Kidney (tissue), 14 donors: ENCODE measurements around the gene GPC5. TPM values are rescaled to one million over a fixed set of nuclear protein-coding genes. Genes with fewer than 3 reads are reported as not detected.

Source experiments
- DNase-seq, 5 donors: peaks; one replicate each; pipeline ENCODE4 v3.0.0-alpha.2; 2013 to 2020
- FAIRE-seq: peaks from 2 replicates; lab custom pipeline; 2012; peaks lifted over from hg19 to GRCh38; lab: Jason Lieb, UNC
- H3K27ac ChIP-seq, 2 donors: one replicate each; pipeline ENCODE4 v1.7.0; 2013; ENCODE audit warnings: low read depth in 2 of 2, low read length in 2 of 2, inconsistent platforms in 1 of 2
- H3K27me3 ChIP-seq: one replicate; pipeline ENCODE4 v1.7.1; 2013; ENCODE audit warnings: low read length, inconsistent platforms; ENCODE audit not compliant: control insufficient read depth, insufficient read depth
- H3K36me3 ChIP-seq, 3 donors: one replicate each; pipeline versions ENCODE4 v1.7.0 to v1.7.1; 2013; ENCODE audit warnings: low read length in 3 of 3, control low read depth in 1 of 3, inconsistent platforms in 1 of 3; ENCODE audit not compliant: insufficient read depth in 3 of 3, control insufficient read depth in 2 of 3
- H3K4me1 ChIP-seq, 3 donors: one replicate each; pipeline versions ENCODE4 v1.7.0 to v1.7.1; 2013; ENCODE audit warnings: low read length in 3 of 3, inconsistent platforms in 1 of 3, low read depth in 1 of 3; ENCODE audit not compliant: control insufficient read depth in 2 of 3, insufficient read depth in 2 of 3
- H3K4me3 ChIP-seq, 3 donors: one replicate each; pipeline versions ENCODE4 v1.7.0 to v1.8.1; 2013; ENCODE audit warnings: low read length in 3 of 3, control low read depth in 1 of 3, inconsistent platforms in 1 of 3
- H3K9ac ChIP-seq, 3 donors: one replicate each; pipeline versions ENCODE4 v1.7.0 to v1.7.1; 2013; ENCODE audit warnings: low read length in 3 of 3, control low read depth in 1 of 3, inconsistent platforms in 1 of 3
- H3K9me3 ChIP-seq, 3 donors: one replicate each; pipeline versions ENCODE4 v1.7.0 to v1.7.1; 2013; ENCODE audit warnings: low read length in 3 of 3, control low read depth in 1 of 3, inconsistent platforms in 1 of 3; ENCODE audit not compliant: control insufficient read depth in 2 of 3, insufficient read depth in 1 of 3
- intact Hi-C: fragments of 100-400 bp; cut with DNase I; formaldehyde crosslinking; loops from one replicate; pipeline ENCODE4 v1.11.1; 2022
- polyA plus RNA-seq: library from polyadenylated mRNA; stranded (reverse); fragments of 350-450 nt; fragmentation: Illumina TruSeq; extraction: RNeasy Lipid Tissue Mini Kit (QIAGEN cat#74804); gene quantifications from one replicate; pipeline ENCODE4 v1.2.3, GENCODE V29; 2014; ENCODE audit warnings: low read depth, low replicate concordance; ENCODE audit not compliant: insufficient read depth
- total RNA-seq: library from RNA; stranded (reverse); fragmentation: NEBNext Ultra II Directional; extraction: Animal tissue kit (Norgen Biotek cat#: 25700); gene quantifications from one replicate; pipeline ENCODE4 v1.2.1, GENCODE V29; 2021
- TF ChIP-seq, protein P1 (sequence below): IDR thresholded peaks from 3 replicates; pipeline ENCODE4 v1.5.1; 2012; ENCODE audit warnings: mild to moderate bottlenecking, moderate library complexity, borderline replicate concordance; ENCODE audit not compliant: insufficient read depth; ENCODE audit errors: extremely low read depth
- donor health status: control.
- donor health status: control.
- donor health status: control.
- donor health status: control.
- donor health status: control.
- donor health status: DM: yes; HTN: yes; CAD: no.
- donor health status: Normal renal cell carcinoma (clear cell type).

Gene GPC5
- total and polyA plus RNA-seq, 2 donors from 2014 or later, result 0.47 to 6.8 TPM

DNA sequence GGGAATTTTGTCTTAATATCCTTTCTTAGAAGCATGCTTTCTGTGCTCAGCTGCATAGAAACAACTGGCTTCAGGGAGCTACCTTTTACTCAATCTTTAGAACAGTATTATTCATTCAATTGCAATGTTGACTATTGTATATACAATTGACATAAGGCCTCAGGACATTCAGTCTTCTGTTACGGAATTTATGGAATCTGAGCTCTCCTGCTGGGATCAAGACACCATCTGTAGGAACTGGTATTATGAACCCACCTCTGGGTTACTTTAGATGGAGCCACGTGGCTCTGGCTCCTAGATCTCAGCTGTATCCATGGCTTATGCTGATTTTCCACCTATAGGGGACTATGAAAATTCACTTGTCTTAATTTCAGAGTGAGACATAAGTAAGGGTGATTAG lies 1112.0 kb downstream of the GPC5 start:
- H3K27me3 ChIP-seq, result no peaks in the 10 kb centered on the region
- no peaks in the 10 kb centered on the region for H3K4me1 ChIP-seq
- DNase-seq (no peak), FAIRE-seq (no peak)
- no peaks in the 10 kb centered on the region for H3K36me3 ChIP-seq
- TF ChIP-seq, protein P1, sequence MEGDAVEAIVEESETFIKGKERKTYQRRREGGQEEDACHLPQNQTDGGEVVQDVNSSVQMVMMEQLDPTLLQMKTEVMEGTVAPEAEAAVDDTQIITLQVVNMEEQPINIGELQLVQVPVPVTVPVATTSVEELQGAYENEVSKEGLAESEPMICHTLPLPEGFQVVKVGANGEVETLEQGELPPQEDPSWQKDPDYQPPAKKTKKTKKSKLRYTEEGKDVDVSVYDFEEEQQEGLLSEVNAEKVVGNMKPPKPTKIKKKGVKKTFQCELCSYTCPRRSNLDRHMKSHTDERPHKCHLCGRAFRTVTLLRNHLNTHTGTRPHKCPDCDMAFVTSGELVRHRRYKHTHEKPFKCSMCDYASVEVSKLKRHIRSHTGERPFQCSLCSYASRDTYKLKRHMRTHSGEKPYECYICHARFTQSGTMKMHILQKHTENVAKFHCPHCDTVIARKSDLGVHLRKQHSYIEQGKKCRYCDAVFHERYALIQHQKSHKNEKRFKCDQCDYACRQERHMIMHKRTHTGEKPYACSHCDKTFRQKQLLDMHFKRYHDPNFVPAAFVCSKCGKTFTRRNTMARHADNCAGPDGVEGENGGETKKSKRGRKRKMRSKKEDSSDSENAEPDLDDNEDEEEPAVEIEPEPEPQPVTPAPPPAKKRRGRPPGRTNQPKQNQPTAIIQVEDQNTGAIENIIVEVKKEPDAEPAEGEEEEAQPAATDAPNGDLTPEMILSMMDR, result no peak
- H3K9me3 ChIP-seq, result no peaks in the 10 kb centered on the region
- H3K27ac ChIP-seq, result no peak overlapping the region
- intact Hi-C loops, result no loop called here
- no peak overlapping the region for H3K9ac ChIP-seq
- no peak overlapping the region for H3K4me3 ChIP-seq

DNA sequence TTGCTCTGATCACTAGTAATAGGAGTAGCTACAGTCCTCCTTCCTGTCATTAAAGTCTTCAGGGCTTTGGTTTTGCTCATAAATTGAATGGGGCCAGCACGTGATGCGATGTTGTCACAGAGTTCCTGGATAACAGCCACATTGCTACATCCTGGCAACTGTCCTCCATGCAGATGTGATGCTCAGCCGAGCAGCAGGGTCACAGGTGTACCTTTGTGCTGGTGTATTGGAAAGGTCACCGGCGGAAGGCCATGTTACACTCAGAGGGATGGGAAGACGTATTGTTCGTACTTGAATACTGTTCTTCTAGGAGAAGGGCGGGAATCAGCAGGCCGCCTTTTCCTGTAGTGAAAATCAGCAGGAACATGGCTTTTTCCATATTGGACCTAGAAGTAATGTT lies 1114.4 kb downstream of the GPC5 start:
- no peaks in the 10 kb centered on the region for H3K4me1 ChIP-seq
- FAIRE-seq (no peak), DNase-seq (peak in 1 of 5 donors; percentile 15)
- no peaks in the 10 kb centered on the region for H3K36me3 ChIP-seq
- intact Hi-C loops, result no loop called here
- no peaks in the 10 kb centered on the region for H3K27me3 ChIP-seq
- no peak overlapping the region for H3K9ac ChIP-seq
- TF ChIP-seq, protein P1, result no peak
- H3K4me3 ChIP-seq, result no peak overlapping the region
- no peaks in the 10 kb centered on the region for H3K9me3 ChIP-seq
- no peak overlapping the region for H3K27ac ChIP-seq

DNA sequence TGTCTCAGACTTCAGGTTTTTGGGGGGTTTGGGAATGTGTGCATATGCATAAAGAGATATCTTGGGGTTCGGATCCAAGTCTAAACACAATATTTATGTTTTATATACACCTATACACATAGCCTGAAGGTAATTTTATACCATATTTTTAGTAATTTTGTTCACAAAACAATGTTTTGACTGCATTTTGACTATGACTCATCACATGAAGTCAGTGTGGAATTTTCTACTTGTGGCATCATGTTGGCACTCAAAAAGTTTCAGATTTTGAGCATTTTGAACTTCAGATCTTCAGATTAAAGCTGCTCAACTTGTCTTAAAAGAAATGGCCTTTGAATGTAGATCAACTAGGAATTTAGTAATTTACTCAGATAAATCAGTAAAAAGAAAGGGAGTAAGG lies 1115.3 kb downstream of the GPC5 start:
- intact Hi-C loops, result no loop called here
- Histone ChIP-seq H3K27ac (no peak overlapping the region), H3K36me3 (no peaks in the 10 kb centered on the region), H3K27me3 (no peaks in the 10 kb centered on the region), H3K9me3 (no peaks in the 10 kb centered on the region), H3K4me3 (no peak overlapping the region), H3K9ac (no peak overlapping the region), H3K4me1 (no peaks in the 10 kb centered on the region)
- FAIRE-seq (no peak), DNase-seq (no peak)
- TF ChIP-seq, protein P1, result no peak
